Panc1 (cell line): ENCODE measurements around the gene ERC2.

Experiments used
- POLR2AphosphoS5 ChIP-seq: IDR thresholded peaks from 2 replicates; pipeline ENCODE4 v1.6.1; 2012; ENCODE audit warnings: mild to moderate bottlenecking, low read depth, low read length, moderate library complexity
- TCF7L2 ChIP-seq: IDR thresholded peaks from 2 replicates; pipeline ENCODE4 v1.6.1; 2011; ENCODE audit warnings: mild to moderate bottlenecking, low read depth, low read length, inconsistent platforms
- TF ChIP-seq, protein P1 (sequence below): fragments of 450-650 bp; IDR thresholded peaks from 2 replicates; pipeline ENCODE4 v1.5.1; 2017; ENCODE audit warnings: mild to moderate bottlenecking

DNA sequence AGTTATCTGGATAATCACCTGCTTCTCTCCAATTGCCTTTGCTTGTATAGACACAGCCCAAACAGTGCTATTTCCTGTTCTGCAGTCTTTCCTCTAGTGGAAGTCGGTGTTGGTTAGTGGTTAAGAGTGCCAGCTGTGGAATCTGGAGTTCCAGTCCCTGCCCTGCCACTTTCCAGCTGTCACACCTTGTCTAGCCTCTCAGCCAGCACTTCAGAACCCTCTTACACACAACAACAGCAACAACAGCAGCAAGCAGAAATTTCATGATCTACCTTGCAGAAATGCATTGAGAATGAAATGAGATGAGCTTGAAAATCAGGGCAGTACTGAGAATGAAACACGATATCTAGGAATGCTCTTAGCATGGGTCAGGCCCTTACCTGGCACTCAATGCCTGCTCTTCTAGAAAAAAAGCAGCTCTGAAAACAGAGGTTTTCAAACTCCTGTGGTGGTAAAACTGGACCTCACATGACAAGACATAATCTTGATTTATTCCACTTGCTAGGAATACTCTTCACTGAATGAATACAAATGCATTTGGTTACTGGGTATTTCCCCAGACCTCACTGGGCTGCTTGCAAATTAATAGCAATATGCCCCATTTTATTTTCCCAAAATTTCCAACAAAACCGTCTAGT lies 977.9 kb downstream of the ERC2 start:
- TF ChIP-seq, protein P1, sequence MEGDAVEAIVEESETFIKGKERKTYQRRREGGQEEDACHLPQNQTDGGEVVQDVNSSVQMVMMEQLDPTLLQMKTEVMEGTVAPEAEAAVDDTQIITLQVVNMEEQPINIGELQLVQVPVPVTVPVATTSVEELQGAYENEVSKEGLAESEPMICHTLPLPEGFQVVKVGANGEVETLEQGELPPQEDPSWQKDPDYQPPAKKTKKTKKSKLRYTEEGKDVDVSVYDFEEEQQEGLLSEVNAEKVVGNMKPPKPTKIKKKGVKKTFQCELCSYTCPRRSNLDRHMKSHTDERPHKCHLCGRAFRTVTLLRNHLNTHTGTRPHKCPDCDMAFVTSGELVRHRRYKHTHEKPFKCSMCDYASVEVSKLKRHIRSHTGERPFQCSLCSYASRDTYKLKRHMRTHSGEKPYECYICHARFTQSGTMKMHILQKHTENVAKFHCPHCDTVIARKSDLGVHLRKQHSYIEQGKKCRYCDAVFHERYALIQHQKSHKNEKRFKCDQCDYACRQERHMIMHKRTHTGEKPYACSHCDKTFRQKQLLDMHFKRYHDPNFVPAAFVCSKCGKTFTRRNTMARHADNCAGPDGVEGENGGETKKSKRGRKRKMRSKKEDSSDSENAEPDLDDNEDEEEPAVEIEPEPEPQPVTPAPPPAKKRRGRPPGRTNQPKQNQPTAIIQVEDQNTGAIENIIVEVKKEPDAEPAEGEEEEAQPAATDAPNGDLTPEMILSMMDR = no peak
- no peak for TF ChIP-seq TCF7L2
- TF ChIP-seq POLR2AphosphoS5 = no peak
